HEK293 (cell line): ENCODE data around the gene KBTBD4.

Source experiments
- CTCF ChIA-PET: fragments of 350-600 bp; formaldehyde crosslinking; extraction: SDS; loops from one replicate; lab custom pipeline; 2021; ENCODE audit warnings: antibody characterized with exemption; lab: Yijun Ruan, JAX
- POLR2A ChIA-PET: fragments of 300-600 bp; formaldehyde crosslinking; extraction: SDS; loops from one replicate; lab custom pipeline; 2020; ENCODE audit warnings: antibody characterized with exemption, inconsistent platforms; lab: Yijun Ruan, JAX
- H3K27ac ChIP-seq: fragments of 200-500 bp; sonication (Bioruptor generic); 2 replicates; pipeline ENCODE4 v1.5.1; 2014; ENCODE audit warnings: low read depth, low read length, control low read depth, inconsistent platforms; ENCODE audit errors: extremely low read depth
- H3K36me3 ChIP-seq, 2 experiments: fragments of 200-500 bp in 1 of 2; sonication (Bioruptor generic) in 1 of 2; 1 replicate in 1 of 2; 2 replicates in 1 of 2; pipeline ENCODE4 v1.5.1; 2014 to 2017; ENCODE audit warnings: inconsistent platforms in 2 of 2, low read length in 2 of 2; ENCODE audit not compliant: control insufficient read depth in 2 of 2, insufficient read depth in 1 of 2
- H3K4me1 ChIP-seq: fragments of 200-500 bp; sonication (Bioruptor generic); 2 replicates; pipeline ENCODE4 v1.5.1; 2014; ENCODE audit warnings: mild to moderate bottlenecking, low read length, inconsistent platforms; ENCODE audit not compliant: control insufficient read depth, insufficient read depth
- H3K4me3 ChIP-seq: 2 replicates; pipeline ENCODE4 v1.5.1; 2011; ENCODE audit warnings: low read depth, mild to moderate bottlenecking, control low read depth, low read length, moderate library complexity
- H3K9me3 ChIP-seq: fragments of 200-500 bp; sonication (Bioruptor generic); 2 replicates; pipeline ENCODE4 v1.5.1; 2014; ENCODE audit warnings: low read depth, low read length, inconsistent platforms; ENCODE audit not compliant: control insufficient read depth, insufficient read depth
- BCL11B ChIP-seq: fragments of 450-650 bp; formaldehyde crosslinking; IDR thresholded peaks from 2 replicates; pipeline ENCODE4 v1.5.1; 2016; ENCODE audit warnings: low read depth, missing biosample characterization, missing genetic modification characterization
- EGR2 ChIP-seq: fragments of 450-650 bp; formaldehyde crosslinking; IDR thresholded peaks from 2 replicates; pipeline ENCODE4 v1.5.1; 2016; ENCODE audit warnings: low read depth, missing biosample characterization, missing genetic modification characterization
- KLF16 ChIP-seq: fragments of 450-650 bp; formaldehyde crosslinking; IDR thresholded peaks from 2 replicates; pipeline ENCODE4 v1.5.1; 2017; ENCODE audit warnings: missing biosample characterization, missing genetic modification characterization
- YY2 ChIP-seq: fragments of 450-650 bp; formaldehyde crosslinking; IDR thresholded peaks from 2 replicates; pipeline ENCODE4 v1.5.1; 2016; ENCODE audit warnings: missing biosample characterization, missing genetic modification characterization
- ZBTB7A ChIP-seq: fragments of 450-650 bp; formaldehyde crosslinking; IDR thresholded peaks from 2 replicates; pipeline ENCODE4 v1.5.1; 2016; ENCODE audit warnings: low read depth, missing biosample characterization, missing genetic modification characterization
- ZNF184 ChIP-seq: fragments of 450-650 bp; IDR thresholded peaks from 2 replicates; pipeline ENCODE4 v1.5.1; 2018; ENCODE audit warnings: missing biosample characterization, mild to moderate bottlenecking, missing genetic modification characterization
- ZNF19 ChIP-seq: fragments of 450-650 bp; formaldehyde crosslinking; IDR thresholded peaks from 2 replicates; pipeline ENCODE4; 2016; ENCODE audit warnings: missing biosample characterization, missing genetic modification characterization, low read depth
- ZNF202 ChIP-seq: fragments of 450-650 bp; formaldehyde crosslinking; IDR thresholded peaks from 2 replicates; pipeline ENCODE4 v1.5.1; 2016; ENCODE audit warnings: missing biosample characterization, missing genetic modification characterization, borderline replicate concordance
- ZNF311 ChIP-seq: fragments of 450-650 bp; formaldehyde crosslinking; IDR thresholded peaks from 2 replicates; pipeline ENCODE4 v1.5.1; 2017; ENCODE audit warnings: missing biosample characterization, missing genetic modification characterization, borderline replicate concordance
- ZNF48 ChIP-seq: fragments of 450-650 bp; formaldehyde crosslinking; IDR thresholded peaks from 2 replicates; pipeline ENCODE4 v1.5.1; 2016; ENCODE audit warnings: missing biosample characterization, missing genetic modification characterization
- ZNF529 ChIP-seq: fragments of 450-650 bp; formaldehyde crosslinking; IDR thresholded peaks from 2 replicates; pipeline ENCODE4 v1.5.1; 2017; ENCODE audit warnings: missing genetic modification characterization, missing biosample characterization; ENCODE audit not compliant: insufficient replicate concordance
- ZNF549 ChIP-seq: fragments of 450-650 bp; IDR thresholded peaks from 2 replicates; pipeline ENCODE4 v1.5.1; 2018; ENCODE audit warnings: missing biosample characterization, missing genetic modification characterization, mild to moderate bottlenecking, inconsistent platforms, moderate library complexity
- ZNF677 ChIP-seq: fragments of 450-650 bp; IDR thresholded peaks from 2 replicates; pipeline ENCODE4 v1.5.0; 2018; ENCODE audit warnings: missing biosample characterization, mild to moderate bottlenecking, missing genetic modification characterization, moderate library complexity
- ZNF792 ChIP-seq: fragments of 450-650 bp; formaldehyde crosslinking; IDR thresholded peaks from 2 replicates; pipeline ENCODE4 v1.5.1; 2016; ENCODE audit warnings: missing biosample characterization, missing genetic modification characterization
- ZNF830 ChIP-seq: fragments of 450-650 bp; IDR thresholded peaks from 2 replicates; pipeline ENCODE4 v1.5.0; 2018; ENCODE audit warnings: missing biosample characterization, missing genetic modification characterization, low read depth, mild to moderate bottlenecking, moderate library complexity
- TF ChIP-seq, protein P1 (sequence below): fragments of 450-650 bp; formaldehyde crosslinking; IDR thresholded peaks from 2 replicates; pipeline ENCODE4 v1.5.1; 2016; ENCODE audit warnings: missing biosample characterization, missing genetic modification characterization
- TF ChIP-seq, protein P2 (sequence below): fragments of 450-650 bp; formaldehyde crosslinking; IDR thresholded peaks from 2 replicates; pipeline ENCODE4 v1.5.1; 2016; ENCODE audit warnings: missing biosample characterization, missing genetic modification characterization
- TF ChIP-seq, protein P3 (sequence below): fragments of 450-650 bp; formaldehyde crosslinking; IDR thresholded peaks from 2 replicates; pipeline ENCODE4 v1.5.1; 2016; ENCODE audit warnings: missing biosample characterization, missing genetic modification characterization
- TF ChIP-seq, protein P4 (sequence below): fragments of 450-650 bp; formaldehyde crosslinking; IDR thresholded peaks from 2 replicates; pipeline ENCODE4 v1.5.1; 2016; ENCODE audit warnings: missing biosample characterization, missing genetic modification characterization
- TF ChIP-seq, protein P5 (sequence below): fragments of 450-650 bp; formaldehyde crosslinking; IDR thresholded peaks from 2 replicates; pipeline ENCODE4 v1.5.1; 2016; ENCODE audit warnings: missing biosample characterization, missing genetic modification characterization
- TF ChIP-seq, protein P6 (sequence below): fragments of 450-650 bp; formaldehyde crosslinking; conservative IDR thresholded peaks from 2 replicates; pipeline ENCODE4 v1.5.1; 2016; ENCODE audit warnings: low read depth, missing biosample characterization, missing genetic modification characterization

The KBTBD4 gene

DNA sequence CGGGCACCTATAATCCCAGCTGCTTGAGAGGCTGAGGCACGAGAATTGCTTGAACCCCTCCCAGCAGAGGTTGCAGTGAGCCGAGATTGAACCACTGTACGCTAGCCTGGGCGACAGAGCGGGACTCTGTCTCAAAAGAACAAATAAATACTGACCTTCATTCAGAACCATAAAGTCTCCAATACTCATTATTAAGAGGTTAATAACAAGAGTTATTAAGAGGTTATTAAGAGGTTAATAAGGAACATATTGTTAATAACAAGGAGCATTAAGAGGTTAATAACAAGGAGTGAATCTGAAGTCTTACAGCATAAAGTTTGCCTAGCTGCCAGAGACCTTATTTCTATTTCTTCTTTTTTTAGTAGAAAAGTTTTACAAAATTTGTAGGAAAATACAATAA is 33.5 kb downstream of the KBTBD4 start:
- H3K4me3 ChIP-seq, result no peak overlapping the region
- peaks cover 0 to 12% of the 10 kb centered on the region in 2 experiments; a peak in 2 of 3 replicates for H3K36me3 ChIP-seq
- no peak for TF ChIP-seq ZNF529
- TF ChIP-seq, protein P1, sequence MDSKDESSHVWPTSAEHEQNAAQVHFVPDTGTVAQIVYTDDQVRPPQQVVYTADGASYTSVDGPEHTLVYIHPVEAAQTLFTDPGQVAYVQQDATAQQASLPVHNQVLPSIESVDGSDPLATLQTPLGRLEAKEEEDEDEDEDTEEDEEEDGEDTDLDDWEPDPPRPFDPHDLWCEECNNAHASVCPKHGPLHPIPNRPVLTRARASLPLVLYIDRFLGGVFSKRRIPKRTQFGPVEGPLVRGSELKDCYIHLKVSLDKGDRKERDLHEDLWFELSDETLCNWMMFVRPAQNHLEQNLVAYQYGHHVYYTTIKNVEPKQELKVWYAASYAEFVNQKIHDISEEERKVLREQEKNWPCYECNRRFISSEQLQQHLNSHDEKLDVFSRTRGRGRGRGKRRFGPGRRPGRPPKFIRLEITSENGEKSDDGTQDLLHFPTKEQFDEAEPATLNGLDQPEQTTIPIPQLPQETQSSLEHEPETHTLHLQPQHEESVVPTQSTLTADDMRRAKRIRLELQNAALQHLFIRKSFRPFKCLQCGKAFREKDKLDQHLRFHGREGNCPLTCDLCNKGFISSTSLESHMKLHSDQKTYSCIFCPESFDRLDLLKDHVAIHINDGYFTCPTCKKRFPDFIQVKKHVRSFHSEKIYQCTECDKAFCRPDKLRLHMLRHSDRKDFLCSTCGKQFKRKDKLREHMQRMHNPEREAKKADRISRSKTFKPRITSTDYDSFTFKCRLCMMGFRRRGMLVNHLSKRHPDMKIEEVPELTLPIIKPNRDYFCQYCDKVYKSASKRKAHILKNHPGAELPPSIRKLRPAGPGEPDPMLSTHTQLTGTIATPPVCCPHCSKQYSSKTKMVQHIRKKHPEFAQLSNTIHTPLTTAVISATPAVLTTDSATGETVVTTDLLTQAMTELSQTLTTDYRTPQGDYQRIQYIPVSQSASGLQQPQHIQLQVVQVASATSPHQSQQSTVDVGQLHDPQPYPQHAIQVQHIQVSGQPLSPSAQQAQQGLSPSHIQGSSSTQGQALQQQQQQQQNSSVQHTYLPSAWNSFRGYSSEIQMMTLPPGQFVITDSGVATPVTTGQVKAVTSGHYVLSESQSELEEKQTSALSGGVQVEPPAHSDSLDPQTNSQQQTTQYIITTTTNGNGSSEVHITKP, result no peak
- no peak for TF ChIP-seq BCL11B (tag by site-specific recombination)
- TF ChIP-seq ZNF549, result no peak
- TF ChIP-seq, protein P2, sequence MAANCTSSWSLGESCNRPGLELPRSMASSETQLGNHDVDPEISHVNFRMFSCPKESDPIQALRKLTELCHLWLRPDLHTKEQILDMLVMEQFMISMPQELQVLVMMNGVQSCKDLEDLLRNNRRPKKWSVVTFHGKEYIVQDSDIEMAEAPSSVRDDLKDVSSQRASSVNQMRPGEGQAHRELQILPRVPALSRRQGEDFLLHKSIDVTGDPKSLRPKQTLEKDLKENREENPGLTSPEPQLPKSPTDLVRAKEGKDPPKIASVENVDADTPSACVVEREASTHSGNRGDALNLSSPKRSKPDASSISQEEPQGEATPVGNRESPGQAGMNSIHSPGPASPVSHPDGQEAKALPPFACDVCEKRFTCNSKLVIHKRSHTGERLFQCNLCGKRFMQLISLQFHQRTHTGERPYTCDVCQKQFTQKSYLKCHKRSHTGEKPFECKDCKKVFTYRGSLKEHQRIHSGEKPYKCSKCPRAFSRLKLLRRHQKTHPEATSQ, result no peak
- TF ChIP-seq ZBTB7A, result no peak
- TF ChIP-seq, protein P3, sequence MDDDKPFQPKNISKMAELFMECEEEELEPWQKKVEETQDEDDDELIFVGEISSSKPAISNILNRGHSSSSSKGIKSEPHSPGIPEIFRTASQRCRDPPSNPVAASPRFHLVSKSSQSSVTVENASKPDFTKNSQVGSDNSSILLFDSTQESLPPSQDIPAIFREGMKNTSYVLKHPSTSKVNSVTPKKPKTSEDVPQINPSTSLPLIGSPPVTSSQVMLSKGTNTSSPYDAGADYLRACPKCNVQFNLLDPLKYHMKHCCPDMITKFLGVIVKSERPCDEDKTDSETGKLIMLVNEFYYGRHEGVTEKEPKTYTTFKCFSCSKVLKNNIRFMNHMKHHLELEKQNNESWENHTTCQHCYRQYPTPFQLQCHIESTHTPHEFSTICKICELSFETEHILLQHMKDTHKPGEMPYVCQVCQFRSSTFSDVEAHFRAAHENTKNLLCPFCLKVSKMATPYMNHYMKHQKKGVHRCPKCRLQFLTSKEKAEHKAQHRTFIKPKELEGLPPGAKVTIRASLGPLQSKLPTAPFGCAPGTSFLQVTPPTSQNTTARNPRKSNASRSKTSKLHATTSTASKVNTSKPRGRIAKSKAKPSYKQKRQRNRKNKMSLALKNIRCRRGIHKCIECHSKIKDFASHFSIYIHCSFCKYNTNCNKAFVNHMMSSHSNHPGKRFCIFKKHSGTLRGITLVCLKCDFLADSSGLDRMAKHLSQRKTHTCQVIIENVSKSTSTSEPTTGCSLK, result no peak
- TF ChIP-seq, protein P4, sequence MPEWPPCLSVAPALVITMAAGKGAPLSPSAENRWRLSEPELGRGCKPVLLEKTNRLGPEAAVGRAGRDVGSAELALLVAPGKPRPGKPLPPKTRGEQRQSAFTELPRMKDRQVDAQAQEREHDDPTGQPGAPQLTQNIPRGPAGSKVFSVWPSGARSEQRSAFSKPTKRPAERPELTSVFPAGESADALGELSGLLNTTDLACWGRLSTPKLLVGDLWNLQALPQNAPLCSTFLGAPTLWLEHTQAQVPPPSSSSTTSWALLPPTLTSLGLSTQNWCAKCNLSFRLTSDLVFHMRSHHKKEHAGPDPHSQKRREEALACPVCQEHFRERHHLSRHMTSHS (tag by site-specific recombination), result no peak
- TF ChIP-seq ZNF202 (tag by site-specific recombination), result no peak
- no peak for TF ChIP-seq EGR2 (tag by site-specific recombination)
- TF ChIP-seq ZNF792, result no peak
- TF ChIP-seq ZNF19 (tag by site-specific recombination), result no peak
- TF ChIP-seq ZNF677 (tag by site-specific recombination), result no peak
- TF ChIP-seq, protein P5, sequence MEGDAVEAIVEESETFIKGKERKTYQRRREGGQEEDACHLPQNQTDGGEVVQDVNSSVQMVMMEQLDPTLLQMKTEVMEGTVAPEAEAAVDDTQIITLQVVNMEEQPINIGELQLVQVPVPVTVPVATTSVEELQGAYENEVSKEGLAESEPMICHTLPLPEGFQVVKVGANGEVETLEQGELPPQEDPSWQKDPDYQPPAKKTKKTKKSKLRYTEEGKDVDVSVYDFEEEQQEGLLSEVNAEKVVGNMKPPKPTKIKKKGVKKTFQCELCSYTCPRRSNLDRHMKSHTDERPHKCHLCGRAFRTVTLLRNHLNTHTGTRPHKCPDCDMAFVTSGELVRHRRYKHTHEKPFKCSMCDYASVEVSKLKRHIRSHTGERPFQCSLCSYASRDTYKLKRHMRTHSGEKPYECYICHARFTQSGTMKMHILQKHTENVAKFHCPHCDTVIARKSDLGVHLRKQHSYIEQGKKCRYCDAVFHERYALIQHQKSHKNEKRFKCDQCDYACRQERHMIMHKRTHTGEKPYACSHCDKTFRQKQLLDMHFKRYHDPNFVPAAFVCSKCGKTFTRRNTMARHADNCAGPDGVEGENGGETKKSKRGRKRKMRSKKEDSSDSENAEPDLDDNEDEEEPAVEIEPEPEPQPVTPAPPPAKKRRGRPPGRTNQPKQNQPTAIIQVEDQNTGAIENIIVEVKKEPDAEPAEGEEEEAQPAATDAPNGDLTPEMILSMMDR (tag by site-specific recombination), result no peak
- TF ChIP-seq ZNF184 (tag by site-specific recombination), result no peak
- TF ChIP-seq, all 188 proteins: peak for 0
- ChIA-PET CTCF (interaction anchor here (0.7 to 1.3 kb wide), 2 partner anchors 9 to 303 kb away, joined by 4 read pairs; no protein-coding TSS in a partner anchor), POLR2A (no interaction called here)
- H3K4me1 ChIP-seq, result peaks cover 1% of the 10 kb centered on the region; the same call in 1 of the 2 replicates
- no peak overlapping the region for H3K27ac ChIP-seq
- H3K9me3 ChIP-seq, result no peaks in the 10 kb centered on the region

DNA sequence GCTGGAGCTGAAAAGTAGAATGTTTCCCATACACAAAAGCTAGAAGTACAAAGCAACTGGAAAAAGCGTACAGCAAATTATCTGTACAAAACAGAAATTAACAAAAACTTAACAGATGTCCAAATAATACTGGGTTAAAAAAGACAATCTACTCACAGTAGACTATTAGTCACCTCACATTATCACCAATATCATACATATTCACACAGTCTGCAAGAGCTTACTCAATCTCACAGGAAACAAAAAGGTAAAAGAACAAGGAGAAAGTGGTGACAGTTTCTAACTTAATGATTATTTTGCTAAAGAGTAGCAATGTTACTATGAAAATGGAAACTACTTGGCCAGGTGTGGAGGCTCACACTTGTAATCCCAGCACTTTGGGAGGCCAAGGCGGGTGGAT is 37.7 kb downstream of the KBTBD4 start:
- ChIA-PET POLR2A (interaction anchor here (1.6 kb wide), 1 partner anchor 11 kb away, joined by 6 read pairs; no protein-coding TSS in a partner anchor), CTCF (no interaction called here)
- Histone ChIP-seq H3K9me3 (no peaks in the 10 kb centered on the region), H3K27ac (no peak overlapping the region), H3K36me3 (peaks cover 0 to 3% of the 10 kb centered on the region in 2 experiments; a peak in 2 of 3 replicates), H3K4me1 (peaks cover 12% of the 10 kb centered on the region), H3K4me3 (no peak overlapping the region)
- TF ChIP-seq ZNF830, result no peak
- TF ChIP-seq, protein P6, sequence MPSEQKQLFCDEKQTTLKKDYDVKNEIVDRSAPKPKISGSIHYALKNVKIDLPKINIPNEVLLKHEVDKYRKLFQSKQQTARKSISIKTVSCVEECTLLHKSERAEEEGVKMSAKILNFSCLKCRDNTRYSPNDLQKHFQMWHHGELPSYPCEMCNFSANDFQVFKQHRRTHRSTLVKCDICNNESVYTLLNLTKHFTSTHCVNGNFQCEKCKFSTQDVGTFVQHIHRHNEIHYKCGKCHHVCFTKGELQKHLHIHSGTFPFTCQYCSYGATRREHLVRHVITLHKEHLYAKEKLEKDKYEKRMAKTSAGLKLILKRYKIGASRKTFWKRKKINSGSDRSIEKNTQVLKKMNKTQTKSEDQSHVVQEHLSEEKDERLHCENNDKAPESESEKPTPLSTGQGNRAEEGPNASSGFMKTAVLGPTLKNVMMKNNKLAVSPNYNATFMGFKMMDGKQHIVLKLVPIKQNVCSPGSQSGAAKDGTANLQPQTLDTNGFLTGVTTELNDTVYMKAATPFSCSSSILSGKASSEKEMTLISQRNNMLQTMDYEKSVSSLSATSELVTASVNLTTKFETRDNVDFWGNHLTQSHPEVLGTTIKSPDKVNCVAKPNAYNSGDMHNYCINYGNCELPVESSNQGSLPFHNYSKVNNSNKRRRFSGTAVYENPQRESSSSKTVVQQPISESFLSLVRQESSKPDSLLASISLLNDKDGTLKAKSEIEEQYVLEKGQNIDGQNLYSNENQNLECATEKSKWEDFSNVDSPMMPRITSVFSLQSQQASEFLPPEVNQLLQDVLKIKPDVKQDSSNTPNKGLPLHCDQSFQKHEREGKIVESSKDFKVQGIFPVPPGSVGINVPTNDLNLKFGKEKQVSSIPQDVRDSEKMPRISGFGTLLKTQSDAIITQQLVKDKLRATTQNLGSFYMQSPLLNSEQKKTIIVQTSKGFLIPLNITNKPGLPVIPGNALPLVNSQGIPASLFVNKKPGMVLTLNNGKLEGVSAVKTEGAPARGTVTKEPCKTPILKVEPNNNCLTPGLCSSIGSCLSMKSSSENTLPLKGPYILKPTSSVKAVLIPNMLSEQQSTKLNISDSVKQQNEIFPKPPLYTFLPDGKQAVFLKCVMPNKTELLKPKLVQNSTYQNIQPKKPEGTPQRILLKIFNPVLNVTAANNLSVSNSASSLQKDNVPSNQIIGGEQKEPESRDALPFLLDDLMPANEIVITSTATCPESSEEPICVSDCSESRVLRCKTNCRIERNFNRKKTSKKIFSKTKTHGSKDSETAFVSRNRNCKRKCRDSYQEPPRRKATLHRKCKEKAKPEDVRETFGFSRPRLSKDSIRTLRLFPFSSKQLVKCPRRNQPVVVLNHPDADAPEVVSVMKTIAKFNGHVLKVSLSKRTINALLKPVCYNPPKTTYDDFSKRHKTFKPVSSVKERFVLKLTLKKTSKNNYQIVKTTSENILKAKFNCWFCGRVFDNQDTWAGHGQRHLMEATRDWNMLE (tag by site-specific recombination), result no peak
- no peak for TF ChIP-seq ZNF48 (tag by site-specific recombination)
- no peak for TF ChIP-seq KLF16
- no peak for TF ChIP-seq YY2 (tag by site-specific recombination)
- TF ChIP-seq ZNF311 (tag by site-specific recombination), result no peak
